ENCODE data around the gene DHRS13. TPM values are rescaled to one million over a fixed set of nuclear protein-coding genes. Genes with fewer than 3 reads are reported as not detected.
"Not testable (repeated sequence)": the region's sequence is repeated elsewhere in the genome, so short reads cannot be mapped to it uniquely, and the experiment has no call there.

Gene DHRS13
- total RNA-seq, 2 donors from 2014 or later = 21.3 to 25.3 TPM

GRCh38 chr17:28855336-28855679 lies 47.6 kb downstream of the DHRS13 start:
- peak overlapping the region; percentile 90 to 97 for H3K4me3 Mint-ChIP-seq
- H3K36me3 Mint-ChIP-seq (ENCODE audit: insufficient read depth in 2 of 2) = peaks cover 8 to 22% of the 10 kb centered on the region in 2 donors
- H3K4me1 Mint-ChIP-seq (ENCODE audit: low read depth) = peaks cover 44% of the 10 kb centered on the region
- DNase-seq (no peak), ATAC-seq (replicated peaks in 1 of 2) (no peak)
- H3K27ac Mint-ChIP-seq = peak overlapping the region; percentile 90
- no peaks in the 10 kb centered on the region for H3K27me3 Mint-ChIP-seq (ENCODE audit: low read depth)
- H3K9me3 Mint-ChIP-seq = no peaks in the 10 kb centered on the region

- Mint-ChIP-seq H3K9me3 (no peaks in the 10 kb centered on the region), H3K27ac (peak within 1 kb of the TSS; percentile 90), H3K4me3 (peak within 1 kb of the TSS; percentile 90 to 97), H3K36me3 (ENCODE audit: insufficient read depth in 2 of 2) (peaks cover 8 to 20% of the 10 kb centered on the region in 2 donors), H3K4me1 (ENCODE audit: low read depth) (peaks cover 44% of the 10 kb centered on the region), H3K27me3 (ENCODE audit: low read depth) (no peaks in the 10 kb centered on the region)
- ATAC-seq (replicated peaks in 1 of 2) (peak; percentile 99 to 100), DNase-seq (peak; percentile 83 to 89)
These were observed 48.2 kb downstream of the DHRS13 start, which contains the start of gene ERAL1 for GRCh38 chr17:28854457-28855335. ERAL1 (plus strand) TSS chr17:28855016; CDS start chr17:28855035, 19 bp downstream.

GRCh38 chr17:28853295-28853694 lies 49.6 kb downstream of the DHRS13 start:
- ATAC-seq (replicated peaks in 1 of 2) (no peak), DNase-seq (no peak)
- Mint-ChIP-seq H3K27me3 (ENCODE audit: low read depth) (no peaks in the 10 kb centered on the region), H3K4me1 (ENCODE audit: low read depth) (peaks cover 53% of the 10 kb centered on the region), H3K36me3 (ENCODE audit: insufficient read depth in 2 of 2) (peaks cover 5 to 17% of the 10 kb centered on the region in 2 donors), H3K27ac (no peak overlapping the region), H3K4me3 (peak overlapping the region in 1 of 2 donors; percentile 97), H3K9me3 (no peaks in the 10 kb centered on the region)

GRCh38 chr17:28849281-28849680 lies 53.6 kb downstream of the DHRS13 start:
- Mint-ChIP-seq H3K27me3 (ENCODE audit: low read depth) (no peaks in the 10 kb centered on the region), H3K4me1 (ENCODE audit: low read depth) (peaks cover 19% of the 10 kb centered on the region), H3K27ac (no peak overlapping the region), H3K9me3 (no peaks in the 10 kb centered on the region), H3K36me3 (ENCODE audit: insufficient read depth in 2 of 2) (no peaks in the 10 kb centered on the region), H3K4me3 (no peak overlapping the region)
- DNase-seq (peak in 1 of 2 donors; percentile 17), ATAC-seq (replicated peaks in 1 of 2) (peak in 1 of 2 donors; percentile 53)

- H3K36me3 Mint-ChIP-seq (ENCODE audit: insufficient read depth in 2 of 2); H3K4me3 Mint-ChIP-seq: not testable (repeated sequence)
- peak; percentile 65 to 71 for DNase-seq
These were observed 54.2 kb downstream of the DHRS13 start for GRCh38 chr17:28848667-28849066.

More at GRCh38 chr17:28848667-28849066, 54.2 kb downstream of the DHRS13 start:
- H3K27ac Mint-ChIP-seq; H3K9me3 Mint-ChIP-seq; H3K27me3 Mint-ChIP-seq (ENCODE audit: low read depth): not testable (repeated sequence)
- peaks cover 15% of the 10 kb centered on the region for H3K4me1 Mint-ChIP-seq (ENCODE audit: low read depth)
- peak; percentile 79 to 80 for ATAC-seq (replicated peaks in 1 of 2)

Other genes starting within 250 kb of the DHRS13 start
- 10 to 100 TPM; 43.9 to 48.2 TPM for gene SDF2, start 241.2 kb downstream of the DHRS13 start, total RNA-seq
- 10 to 100 TPM; 85.1 to 97.8 TPM for gene SUPT6H, start 240.9 kb downstream of the DHRS13 start, total RNA-seq
- gene PROCA1, start 191.2 kb downstream of the DHRS13 start, total RNA-seq = 1 to 10 TPM; 8.0 to 9.6 TPM
- gene RAB34, start 185.2 kb downstream of the DHRS13 start, total RNA-seq = 10 to 100 TPM; 10.4 to 17.3 TPM
- 1,000 to 10,000 TPM; 2,006 to 2,174 TPM for gene RPL23A, start 183.1 kb downstream of the DHRS13 start, total RNA-seq
- 1 to 10 TPM; 5.2 to 9.0 TPM for gene TLCD1, start 176.8 kb downstream of the DHRS13 start, total RNA-seq
- gene NEK8, start 174.3 kb downstream of the DHRS13 start, total RNA-seq = 10 to 100 TPM in 1 of 2 donors, 1 to 10 TPM in 1; 6.9 to 10.9 TPM
- 100 to 1,000 TPM; 108 to 145 TPM for gene TRAF4, start 159.1 kb downstream of the DHRS13 start, total RNA-seq
- gene FAM222B, start 60.3 kb downstream of the DHRS13 start, total RNA-seq = 10 to 100 TPM; 20.9 to 26.5 TPM
- 10 to 100 TPM; 48.6 to 68.1 TPM for gene ERAL1, start 48.1 kb downstream of the DHRS13 start, total RNA-seq
- 100 to 1,000 TPM; 138 to 141 TPM for gene FLOT2, start 5.3 kb downstream of the DHRS13 start, total RNA-seq
- gene PHF12, start 48.4 kb upstream of the DHRS13 start, total RNA-seq = 10 to 100 TPM; 67.7 to 81.6 TPM
- gene SEZ6, start 103.0 kb upstream of the DHRS13 start, total RNA-seq = not detected
- 10 to 100 TPM in 1 of 2 donors, 1 to 10 TPM in 1; 9.4 to 13.7 TPM for gene PIPOX, start 140.1 kb upstream of the DHRS13 start, total RNA-seq